Measurements from ENCODE around the gene CARD11. TPM values are rescaled to one million over a fixed set of nuclear protein-coding genes. Genes with fewer than 3 reads are reported as not detected.

The CARD11 gene
- total RNA-seq, 1 experiment from 2014 or later: 0.57 TPM

- H3K27ac ChIP-seq (ENCODE audit: low read depth, low read length): no peak overlapping the region
- DNase-seq (ENCODE audit: low read depth, low spot score): no peak
Measured at GRCh38 chr7:2860627-2861133, 183.0 kb downstream of the CARD11 start.

GRCh38 chr7:2859952-2860351, 183.7 kb downstream of the CARD11 start:
- no peaks in the 10 kb centered on the region for H3K9me2 ChIP-seq (ENCODE audit: insufficient read depth)
- POLR2A ChIA-PET: no interaction called here
- no peaks in the 10 kb centered on the region for H3K9me3 ChIP-seq (ENCODE audit: control insufficient read depth in 1 of 2, insufficient read depth in 1 of 2, low read depth in 1 of 2, low read length in 2 of 2)
- H3K4me2 ChIP-seq (ENCODE audit: low read length): no peak overlapping the region
- H2AFZ ChIP-seq (ENCODE audit: low read depth, low read length, poor library complexity, severe bottlenecking): no peak overlapping the region
- DNase-seq (ENCODE audit: low read depth, low spot score) (no peak), ATAC-seq (no peak)
- no peak overlapping the region for H3K9ac ChIP-seq (ENCODE audit: low read length)
- CTCF ChIA-PET: no interaction called here
- H3K27me3 ChIP-seq (ENCODE audit: insufficient read depth, low read length): no peaks in the 10 kb centered on the region
- H3K4me3 ChIP-seq (replicated peaks in 1 of 2; ENCODE audit: low read depth in 1 of 2, low read length in 2 of 2): no peak overlapping the region
- no peak for TF ChIP-seq EGR1 (IDR thresholded peaks at IDR 0.05; ENCODE audit: low read depth)
- TF ChIP-seq YY1 (IDR thresholded peaks at IDR 0.05; ENCODE audit: extremely low read depth, insufficient replicate concordance, low read depth, low read length): no peak
- TF ChIP-seq ZBTB33 (IDR thresholded peaks at IDR 0.05; ENCODE audit: extremely low read depth, insufficient replicate concordance, low read length): no peak
- no peak for TF ChIP-seq MAX (IDR thresholded peaks at IDR 0.05)
- TF ChIP-seq SP1 (IDR thresholded peaks at IDR 0.05; ENCODE audit: low read depth): no peak
- TF ChIP-seq ELF1 (IDR thresholded peaks at IDR 0.05; ENCODE audit: borderline replicate concordance, low read depth): no peak
- no peak for TF ChIP-seq POLR2AphosphoS5 (IDR thresholded peaks at IDR 0.05; ENCODE audit: low read depth, low read length)
- no peak for TF ChIP-seq REST (IDR thresholded peaks at IDR 0.05; ENCODE audit: low read depth)
- H3K27ac ChIP-seq (ENCODE audit: low read depth, low read length): no peak overlapping the region
- RAD21 ChIA-PET (ENCODE audit: low non-redundant PET in 1 of 2, low total read pairs in 2 of 2, uncharacterized antibody in 2 of 2, unreplicated experiment in 2 of 2): no interaction called here
- peaks cover 18 to 27% of the 10 kb centered on the region in 2 experiments for H3K4me1 ChIP-seq (ENCODE audit: control insufficient read depth in 1 of 2, insufficient read depth in 2 of 2, low read length in 2 of 2)
- no peaks in the 10 kb centered on the region for H4K20me1 ChIP-seq (ENCODE audit: insufficient read depth)
- intact Hi-C loops (cut with micrococcal nuclease): loop anchor here (5.0 to 10.0 kb wide), 2 partner anchors 1037 to 1755 kb away; no protein-coding TSS in a partner anchor
- no peaks in the 10 kb centered on the region for H3K36me3 ChIP-seq (ENCODE audit: control insufficient read depth in 1 of 2, insufficient read depth in 2 of 2, low read length in 2 of 2)
- BruUV-seq (replicated peaks): no TSS peak
- H3K79me2 ChIP-seq (ENCODE audit: insufficient read depth, low read length): no peaks in the 10 kb centered on the region

More at GRCh38 chr7:2860627-2861133, 183.0 kb downstream of the CARD11 start:
- no peak overlapping the region for H3K9ac ChIP-seq (ENCODE audit: low read length)
- no peak overlapping the region for H2AFZ ChIP-seq (ENCODE audit: low read depth, low read length, poor library complexity, severe bottlenecking)
- H3K36me3 ChIP-seq (ENCODE audit: control insufficient read depth in 1 of 2, insufficient read depth in 2 of 2, low read length in 2 of 2): no peaks in the 10 kb centered on the region
- POLR2A ChIA-PET: no interaction called here
- no TSS peak for BruUV-seq (replicated peaks)
- RAD21 ChIA-PET (ENCODE audit: low non-redundant PET in 1 of 2, low total read pairs in 2 of 2, uncharacterized antibody in 2 of 2, unreplicated experiment in 2 of 2): no interaction called here
- TF ChIP-seq ZNF274 (IDR thresholded peaks at IDR 0.05; ENCODE audit: low read depth, low read length) (no peak), FOSL1 (IDR thresholded peaks at IDR 0.05; ENCODE audit: low read depth) (no peak)
- H3K9me2 ChIP-seq (ENCODE audit: insufficient read depth): no peaks in the 10 kb centered on the region
- intact Hi-C loops (cut with micrococcal nuclease): loop anchor here (5.0 to 10.0 kb wide), 2 partner anchors 1037 to 1754 kb away; no protein-coding TSS in a partner anchor
- no peaks in the 10 kb centered on the region for H3K27me3 ChIP-seq (ENCODE audit: insufficient read depth, low read length)
- H3K79me2 ChIP-seq (ENCODE audit: insufficient read depth, low read length): no peaks in the 10 kb centered on the region
- no peaks in the 10 kb centered on the region for H3K9me3 ChIP-seq (ENCODE audit: control insufficient read depth in 1 of 2, insufficient read depth in 1 of 2, low read depth in 1 of 2, low read length in 2 of 2)
- ATAC-seq: no peak
- CTCF ChIA-PET: no interaction called here
- no peak overlapping the region for H3K4me2 ChIP-seq (ENCODE audit: low read length)
- peaks cover 18 to 27% of the 10 kb centered on the region in 2 experiments for H3K4me1 ChIP-seq (ENCODE audit: control insufficient read depth in 1 of 2, insufficient read depth in 2 of 2, low read length in 2 of 2)
- no peaks in the 10 kb centered on the region for H4K20me1 ChIP-seq (ENCODE audit: insufficient read depth)
- H3K4me3 ChIP-seq (replicated peaks in 1 of 2; ENCODE audit: low read depth in 1 of 2, low read length in 2 of 2): no peak overlapping the region
